GM12874 (cell line): ENCODE measurements around the gene PHLDA1.

ENCODE experiments used
- TF ChIP-seq, protein P1 (sequence below): IDR thresholded peaks from 2 replicates; pipeline ENCODE4 v1.5.1; 2011; ENCODE audit warnings: low read depth, mild to moderate bottlenecking, control low read depth, low read length, moderate library complexity; ENCODE audit not compliant: insufficient read depth

The PHLDA1 gene

DNA sequence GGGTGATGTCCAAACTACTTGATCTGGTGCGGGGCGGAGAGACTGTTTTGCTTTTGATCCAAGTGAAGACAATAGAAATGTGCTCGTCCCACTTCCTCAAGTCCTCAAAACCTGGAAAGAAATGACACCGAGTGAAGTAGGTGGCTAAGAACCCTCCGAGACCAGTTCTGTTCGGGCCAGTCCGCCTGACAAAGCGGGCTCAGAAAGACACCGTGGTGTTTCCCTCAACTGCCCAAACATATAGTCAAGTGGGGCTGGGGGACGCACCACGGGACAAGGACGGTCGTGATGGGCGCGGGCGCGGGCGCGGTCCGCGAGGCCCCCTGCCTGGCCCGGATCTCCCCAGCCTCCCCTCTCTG, 1.6 kb downstream of the PHLDA1 start:
- TF ChIP-seq, protein P1, sequence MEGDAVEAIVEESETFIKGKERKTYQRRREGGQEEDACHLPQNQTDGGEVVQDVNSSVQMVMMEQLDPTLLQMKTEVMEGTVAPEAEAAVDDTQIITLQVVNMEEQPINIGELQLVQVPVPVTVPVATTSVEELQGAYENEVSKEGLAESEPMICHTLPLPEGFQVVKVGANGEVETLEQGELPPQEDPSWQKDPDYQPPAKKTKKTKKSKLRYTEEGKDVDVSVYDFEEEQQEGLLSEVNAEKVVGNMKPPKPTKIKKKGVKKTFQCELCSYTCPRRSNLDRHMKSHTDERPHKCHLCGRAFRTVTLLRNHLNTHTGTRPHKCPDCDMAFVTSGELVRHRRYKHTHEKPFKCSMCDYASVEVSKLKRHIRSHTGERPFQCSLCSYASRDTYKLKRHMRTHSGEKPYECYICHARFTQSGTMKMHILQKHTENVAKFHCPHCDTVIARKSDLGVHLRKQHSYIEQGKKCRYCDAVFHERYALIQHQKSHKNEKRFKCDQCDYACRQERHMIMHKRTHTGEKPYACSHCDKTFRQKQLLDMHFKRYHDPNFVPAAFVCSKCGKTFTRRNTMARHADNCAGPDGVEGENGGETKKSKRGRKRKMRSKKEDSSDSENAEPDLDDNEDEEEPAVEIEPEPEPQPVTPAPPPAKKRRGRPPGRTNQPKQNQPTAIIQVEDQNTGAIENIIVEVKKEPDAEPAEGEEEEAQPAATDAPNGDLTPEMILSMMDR, result no peak

DNA sequence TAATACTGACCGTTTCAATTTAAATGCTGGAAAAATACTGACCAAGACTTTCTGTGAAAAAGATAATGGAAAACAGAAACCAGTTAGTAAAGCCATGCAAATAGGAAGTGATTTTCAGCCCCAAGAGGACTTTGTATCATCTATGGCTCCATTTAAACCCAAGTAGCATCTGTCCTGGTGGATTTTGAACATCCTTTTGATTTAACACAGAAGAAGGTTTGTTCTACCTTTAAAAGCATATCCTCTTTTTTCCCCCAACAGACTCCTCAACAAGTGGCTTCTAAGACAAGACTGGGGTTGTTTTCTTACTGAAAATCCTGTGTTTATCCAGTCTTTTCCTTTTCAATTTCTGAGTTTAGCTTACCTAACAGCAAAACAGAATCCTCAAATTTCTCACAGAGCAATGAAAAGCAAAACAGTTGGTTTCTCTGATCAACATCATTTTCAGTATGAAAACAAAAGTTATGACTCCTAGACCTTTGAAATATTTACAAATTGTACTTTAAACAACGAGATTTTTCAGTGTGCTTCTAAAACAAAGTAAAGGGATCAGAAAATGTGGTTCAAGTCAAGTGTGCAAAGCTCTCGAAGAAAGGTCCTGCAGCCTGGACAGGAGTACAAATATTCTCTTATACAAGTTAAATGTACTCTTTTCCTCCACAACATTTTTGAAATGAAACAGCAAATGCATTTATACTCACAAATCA, 2.9 kb downstream of the PHLDA1 start:
- TF ChIP-seq, protein P1, result no peak

DNA sequence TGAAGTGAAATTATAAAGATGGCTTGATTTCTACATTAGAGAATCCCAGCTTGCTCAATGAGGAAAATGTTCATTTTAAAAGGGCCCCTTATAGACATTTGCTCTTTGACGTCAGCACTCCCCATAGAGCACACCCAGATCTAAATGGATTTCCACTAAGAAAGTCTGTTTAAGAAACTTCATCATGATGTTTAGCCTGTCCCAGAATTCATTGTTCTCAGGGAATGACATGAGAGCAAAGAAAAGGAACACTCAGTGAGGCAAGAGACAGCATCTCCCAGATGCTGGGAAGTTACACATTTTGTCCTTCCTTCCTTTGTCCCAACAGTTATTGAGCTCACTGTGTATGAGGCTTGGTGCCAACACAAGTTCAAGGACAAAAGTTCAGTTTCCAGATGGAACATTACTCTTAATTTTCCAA, 4.9 kb downstream of the PHLDA1 start:
- TF ChIP-seq, protein P1, result no peak

DNA sequence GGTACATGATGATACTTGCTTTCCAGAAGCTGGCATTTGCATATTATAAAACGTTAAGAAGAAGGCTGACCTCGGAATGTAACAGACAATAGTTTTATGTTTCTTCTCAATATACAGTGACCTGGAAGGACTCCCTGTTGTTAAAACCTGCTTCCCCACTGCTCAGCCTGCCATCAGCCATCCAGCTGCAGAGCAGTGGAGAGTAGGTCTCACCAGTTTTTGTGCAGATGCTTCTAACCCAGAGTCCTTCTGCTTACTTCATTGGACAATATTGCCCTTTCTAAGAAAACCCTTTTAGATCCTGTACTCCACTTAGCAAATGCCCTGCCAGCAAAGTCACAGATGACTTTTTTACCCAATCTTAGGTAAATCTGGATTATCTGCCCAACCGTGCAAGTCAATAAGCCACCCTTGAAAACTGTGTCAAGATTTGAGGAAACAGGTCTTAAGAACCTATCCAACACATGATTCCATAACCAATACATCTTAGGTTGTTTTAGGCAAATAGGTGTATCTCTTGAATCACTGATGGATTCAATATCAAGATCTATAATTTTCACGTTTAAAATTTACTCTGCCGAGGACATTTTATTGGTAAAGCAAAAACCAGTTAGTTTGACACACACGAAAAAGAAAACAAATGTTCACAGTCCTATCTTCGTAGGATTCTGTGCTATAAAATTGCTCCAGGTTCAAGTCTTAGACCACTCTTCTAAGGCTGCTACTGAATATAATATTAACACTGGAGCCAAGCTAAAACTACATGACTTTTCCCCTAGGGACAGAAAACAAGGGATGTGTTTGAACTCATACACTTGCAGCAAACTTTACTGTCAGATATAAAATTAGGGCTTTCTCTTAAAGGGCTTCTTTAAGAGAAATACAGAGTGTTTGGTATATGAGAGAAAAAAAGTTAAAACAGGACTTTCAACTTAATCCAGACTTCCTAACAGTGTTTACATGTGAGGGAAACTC, 5.7 kb downstream of the PHLDA1 start:
- TF ChIP-seq, protein P1, result no peak

DNA sequence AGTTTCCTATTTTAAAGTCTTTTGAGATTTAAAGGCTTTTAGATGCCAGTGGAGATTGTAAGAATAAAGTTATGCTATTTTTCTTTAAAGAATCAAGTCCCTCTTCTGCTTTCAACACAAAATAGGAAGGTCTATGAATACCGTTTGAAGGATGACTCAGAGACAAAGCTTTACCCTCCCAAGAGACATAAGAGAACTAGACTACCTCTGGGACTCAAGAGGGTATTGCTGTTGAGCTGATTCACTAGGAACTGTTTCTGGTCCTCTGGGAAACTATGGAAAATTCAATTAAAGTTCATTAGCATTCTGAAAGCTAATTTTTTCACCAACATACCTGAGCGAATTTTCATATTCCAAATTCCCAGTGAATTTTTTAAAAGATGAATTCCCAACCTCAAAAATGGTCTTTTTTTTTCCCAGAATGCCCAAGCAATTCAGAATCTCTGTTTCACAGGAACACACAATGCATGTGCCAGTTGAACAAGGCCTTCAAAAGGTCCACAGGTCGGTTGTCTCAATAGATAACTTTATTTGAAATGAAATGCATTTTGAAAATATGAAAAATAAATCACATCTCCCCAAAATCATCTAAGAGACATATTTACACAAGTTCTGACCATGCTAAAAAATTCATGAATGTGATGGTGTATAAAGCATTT, 6.5 kb downstream of the PHLDA1 start:
- TF ChIP-seq, protein P1, result no peak

DNA sequence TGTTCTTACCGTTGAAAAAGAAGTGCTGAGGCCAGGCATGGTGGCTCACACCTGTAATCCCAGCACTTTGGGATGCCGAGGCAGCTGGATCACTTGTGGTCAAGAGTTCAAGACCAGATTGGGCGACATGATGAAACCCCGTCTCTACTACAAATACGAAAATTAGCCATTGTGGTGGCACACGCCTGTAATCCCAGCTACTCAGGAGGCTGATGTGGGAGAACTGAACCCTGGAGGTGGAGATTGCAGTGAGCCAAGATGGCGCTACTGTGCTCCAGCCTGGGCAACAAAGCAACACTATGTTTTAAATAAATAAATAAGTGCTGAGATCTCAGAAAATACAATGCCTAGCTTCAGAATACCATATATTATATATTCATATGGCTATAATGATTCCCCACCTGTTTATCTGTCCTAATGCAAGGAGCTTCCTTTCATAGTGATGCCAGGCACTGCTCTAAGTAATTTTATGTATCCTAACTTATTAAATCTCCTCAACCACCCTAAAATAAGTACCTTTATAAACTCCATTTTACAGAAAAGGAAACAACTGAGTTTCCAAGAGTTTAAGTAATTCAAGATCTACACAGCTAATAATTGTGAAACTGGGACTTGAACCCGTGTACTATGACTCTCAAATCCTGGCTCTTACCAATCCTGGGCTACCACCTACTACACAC, 7.3 kb downstream of the PHLDA1 start:
- TF ChIP-seq, protein P1, result no peak

DNA sequence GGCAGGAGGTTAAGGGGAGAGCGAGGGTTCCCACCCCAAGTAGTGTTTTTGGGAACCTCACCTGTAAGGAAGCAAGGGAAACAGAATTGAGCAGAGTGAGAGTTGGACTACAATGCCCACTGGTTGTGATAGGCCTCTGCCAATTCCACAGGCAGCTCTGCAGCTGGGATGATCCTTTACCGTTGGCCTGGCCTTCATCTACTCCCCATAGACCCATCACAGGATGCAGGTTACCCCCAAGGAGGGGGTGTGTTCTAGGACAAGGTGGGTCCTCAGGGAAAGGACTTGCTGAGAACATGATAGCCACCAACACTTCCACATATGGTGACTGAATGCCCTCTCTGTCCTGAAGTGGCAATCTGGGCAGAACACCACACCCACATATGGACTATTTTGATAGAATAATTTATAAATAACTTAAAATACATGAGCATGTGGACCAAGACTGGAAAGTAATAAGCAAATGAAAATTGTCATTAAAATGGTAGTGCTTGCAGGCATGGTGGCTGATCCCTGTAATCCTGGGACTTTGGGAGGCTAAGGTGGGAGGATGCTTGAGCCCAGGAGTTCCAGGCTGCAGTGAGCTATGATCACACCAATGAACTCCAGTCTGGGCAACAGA, 8.4 kb downstream of the PHLDA1 start:
- TF ChIP-seq, protein P1, result no peak
